ENCODE results near the gene MANEAL. TPM values are rescaled to one million over a fixed set of nuclear protein-coding genes. Genes with fewer than 3 reads are reported as not detected.

Gene MANEAL
- total RNA-seq, 1 experiment from 2014 or later = 22.7 TPM

- TF ChIP-seq CTCF (conservative IDR thresholded peaks at IDR 0.05) = no peak
- Histone ChIP-seq H3K14ac (ENCODE audit: insufficient read depth, low read length) (no peak overlapping the region), H2BK12ac (ENCODE audit: insufficient read length, low read depth, low read length) (no peak overlapping the region), H3K9me3 (ENCODE audit: control insufficient read depth, low read depth, low read length) (no peaks in the 10 kb centered on the region), H3K23me2 (ENCODE audit: insufficient read length, low read depth, low read length, poor library complexity, severe bottlenecking) (peaks cover 19% of the 10 kb centered on the region), H3K4me1 (ENCODE audit: insufficient read depth, low read length) (peaks cover 4% of the 10 kb centered on the region; the same call in 1 of the 2 replicates), H3K4ac (ENCODE audit: low read depth, low read length) (no peak overlapping the region), H2AFZ (ENCODE audit: low read length) (no peak overlapping the region), H3K9ac (ENCODE audit: extremely low read depth, insufficient read length, low read length) (no peak overlapping the region), H3T11ph (ENCODE audit: low read length) (no peak overlapping the region), H3K79me2 (ENCODE audit: insufficient read depth, low read length) (no peaks in the 10 kb centered on the region), H2BK15ac (ENCODE audit: low read depth, low read length) (no peak overlapping the region), H4K8ac (replicated peaks; ENCODE audit: insufficient read length, low read depth, low read length) (no peak overlapping the region), H3K18ac (ENCODE audit: insufficient read length, low read depth, low read length) (no peak overlapping the region), H2BK5ac (ENCODE audit: insufficient read length, low read length) (no peak overlapping the region), H3K27ac (ENCODE audit: insufficient read length, low read depth, low read length) (no peak overlapping the region), H2AK5ac (ENCODE audit: insufficient read length, low read length) (no peak overlapping the region), H3K27me3 (ENCODE audit: insufficient read depth, low read length) (peaks cover 27% of the 10 kb centered on the region), H2BK120ac (ENCODE audit: low read depth, low read length, poor library complexity, severe bottlenecking) (no peak overlapping the region), H3K23ac (ENCODE audit: insufficient read length, low read depth, low read length) (no peak overlapping the region), H4K91ac (ENCODE audit: insufficient read length, low read depth, low read length) (no peak overlapping the region), H3K79me1 (ENCODE audit: insufficient read depth, low read depth, low read length, poor library complexity, severe bottlenecking) (no peaks in the 10 kb centered on the region), H2BK20ac (ENCODE audit: low read depth, low read length, poor library complexity, severe bottlenecking) (no peak overlapping the region), H3K56ac (ENCODE audit: insufficient read length, low read depth, low read length) (no peak overlapping the region), H3K4me2 (ENCODE audit: insufficient read depth, insufficient read length, low read length) (peak overlapping the region; percentile 80), H4K20me1 (ENCODE audit: control insufficient read depth, insufficient read depth, insufficient read length) (no peaks in the 10 kb centered on the region), H4K5ac (ENCODE audit: insufficient read length, low read depth, low read length) (no peak overlapping the region)
- no peaks in the 10 kb centered on the region for H3K36me3 Mint-ChIP-seq (ENCODE audit: insufficient read depth in 1 of 3, low read depth in 3 of 3)
- H3K4me1 Mint-ChIP-seq = peaks cover 26 to 30% of the 10 kb centered on the region in 2 experiments
- WGBS (ENCODE audit: extremely low coverage, insufficient read length, low lambda C conversion rate) = no CpG with 5 or more reads among the region's 29 CpGs
- no peak overlapping the region; a peak in 1 of 7 replicates for H3K27ac Mint-ChIP-seq
- DNase-seq = peak; percentile 81
- peak overlapping the region; percentile 57 to 88 for H3K4me3 Mint-ChIP-seq
- H3K27me3 Mint-ChIP-seq (ENCODE audit: low read depth) = no peaks in the 10 kb centered on the region; the same call in 1 of the 2 replicates
- no peaks in the 10 kb centered on the region; a peak in 1 of 5 replicates for H3K9me3 Mint-ChIP-seq
Measured at GRCh38 chr1:37764414-37764825, 29.2 kb upstream of the MANEAL start.
